ENCODE results near the gene FAM204A.

The FAM204A gene

GRCh38 chr10:118314882-118315281 is 27.2 kb downstream of the FAM204A start:
- Histone ChIP-seq H3K27ac (no peak overlapping the region), H3K9me3 (no peaks in the 10 kb centered on the region), H3K4me1 (peaks cover 0 to 17% (median 10%) of the 10 kb centered on the region in 4 donors), H3K4me3 (no peak overlapping the region), H3K27me3 (no peaks in the 10 kb centered on the region), H3K36me3 (peaks cover 0 to 25% (median 0%) of the 10 kb centered on the region in 3 donors)
- DNase-seq, result no peak
- no peak for TF ChIP-seq CTCF (IDR thresholded peaks at IDR 0.05)
- intact Hi-C loops (cut with DNase I; ENCODE audit: low total_unique reads), result no loop called here

GRCh38 chr10:118311505-118311904 is 30.6 kb downstream of the FAM204A start:
- no peak for DNase-seq
- intact Hi-C loops (cut with DNase I; ENCODE audit: low total_unique reads), result no loop called here
- Histone ChIP-seq H3K9me3 (no peaks in the 10 kb centered on the region), H3K36me3 (peaks cover 0 to 22% (median 0%) of the 10 kb centered on the region in 3 donors), H3K4me1 (peaks cover 0 to 49% (median 19%) of the 10 kb centered on the region in 4 donors), H3K4me3 (no peak overlapping the region), H3K27ac (peak overlapping the region; percentile 10 to 73), H3K27me3 (no peaks in the 10 kb centered on the region)
- no peak for TF ChIP-seq CTCF (IDR thresholded peaks at IDR 0.05)

- Histone ChIP-seq H3K9me3 (no peaks in the 10 kb centered on the region), H3K4me1 (peaks cover 0 to 55% (median 19%) of the 10 kb centered on the region in 4 donors), H3K4me3 (no peak overlapping the region), H3K27ac (peak overlapping the region; percentile 10 to 73), H3K36me3 (peaks cover 0 to 24% (median 0%) of the 10 kb centered on the region in 3 donors), H3K27me3 (no peaks in the 10 kb centered on the region)
- TF ChIP-seq CTCF (IDR thresholded peaks at IDR 0.05), result no peak
- no peak for DNase-seq
- intact Hi-C loops (cut with DNase I; ENCODE audit: low total_unique reads), result no loop called here
Observed at GRCh38 chr10:118310822-118311221, 31.3 kb downstream of the FAM204A start.

GRCh38 chr10:118309911-118310310 is 32.2 kb downstream of the FAM204A start:
- no peaks in the 10 kb centered on the region for H3K9me3 ChIP-seq
- no peak overlapping the region for H3K4me3 ChIP-seq
- no peak for DNase-seq
- intact Hi-C loops (cut with DNase I; ENCODE audit: low total_unique reads), result no loop called here
- peaks cover 0 to 24% (median 0%) of the 10 kb centered on the region in 3 donors for H3K36me3 ChIP-seq
- TF ChIP-seq CTCF (IDR thresholded peaks at IDR 0.05), result no peak
- H3K4me1 ChIP-seq, result peaks cover 0 to 55% (median 19%) of the 10 kb centered on the region in 4 donors
- H3K27me3 ChIP-seq, result no peaks in the 10 kb centered on the region
- H3K27ac ChIP-seq, result peak overlapping the region in 1 of 2 donors; percentile 73

GRCh38 chr10:118308664-118309063 is 33.5 kb downstream of the FAM204A start:
- no peak for TF ChIP-seq CTCF (IDR thresholded peaks at IDR 0.05)
- intact Hi-C loops (cut with DNase I; ENCODE audit: low total_unique reads), result no loop called here
- Histone ChIP-seq H3K27me3 (no peaks in the 10 kb centered on the region), H3K4me1 (peaks cover 0 to 55% (median 19%) of the 10 kb centered on the region in 4 donors), H3K9me3 (no peaks in the 10 kb centered on the region), H3K36me3 (peaks cover 0 to 24% (median 0%) of the 10 kb centered on the region in 3 donors), H3K27ac (peak overlapping the region; percentile 31 to 73), H3K4me3 (no peak overlapping the region)
- DNase-seq, result no peak

- Histone ChIP-seq H3K9me3 (no peaks in the 10 kb centered on the region), H3K4me1 (peaks cover 0 to 56% (median 19%) of the 10 kb centered on the region in 4 donors), H3K27ac (peak overlapping the region; percentile 31 to 73), H3K4me3 (no peak overlapping the region), H3K27me3 (no peaks in the 10 kb centered on the region), H3K36me3 (peaks cover 0 to 24% (median 0%) of the 10 kb centered on the region in 3 donors)
- DNase-seq, result no peak
- no peak for TF ChIP-seq CTCF (IDR thresholded peaks at IDR 0.05)
- intact Hi-C loops (cut with DNase I; ENCODE audit: low total_unique reads), result no loop called here
Observed at GRCh38 chr10:118307859-118308258, 34.3 kb downstream of the FAM204A start.

All from tibial artery (tissue), 4 donors.